ENCODE results near the gene CDH13.

DNA sequence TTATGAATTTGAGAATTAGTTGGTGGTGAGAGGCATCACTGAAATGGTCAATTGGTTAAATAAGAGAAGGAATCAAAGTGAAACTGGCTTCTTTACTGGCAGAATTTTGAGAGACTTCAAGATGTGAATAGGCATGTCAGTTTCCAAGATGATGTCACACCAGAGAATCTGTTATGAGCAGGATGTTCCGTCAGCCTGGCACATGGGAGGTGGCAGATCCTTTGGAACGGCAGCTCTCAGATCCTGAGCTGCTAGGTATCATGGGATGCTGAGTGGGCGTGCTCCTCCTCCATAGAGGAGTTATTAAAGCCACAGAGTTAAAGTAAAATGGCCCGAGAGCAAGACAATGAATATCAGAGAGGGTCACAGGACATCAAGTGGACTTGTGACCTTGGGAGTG, 736.8 kb downstream of the CDH13 start:
- TF ChIP-seq, protein P1, sequence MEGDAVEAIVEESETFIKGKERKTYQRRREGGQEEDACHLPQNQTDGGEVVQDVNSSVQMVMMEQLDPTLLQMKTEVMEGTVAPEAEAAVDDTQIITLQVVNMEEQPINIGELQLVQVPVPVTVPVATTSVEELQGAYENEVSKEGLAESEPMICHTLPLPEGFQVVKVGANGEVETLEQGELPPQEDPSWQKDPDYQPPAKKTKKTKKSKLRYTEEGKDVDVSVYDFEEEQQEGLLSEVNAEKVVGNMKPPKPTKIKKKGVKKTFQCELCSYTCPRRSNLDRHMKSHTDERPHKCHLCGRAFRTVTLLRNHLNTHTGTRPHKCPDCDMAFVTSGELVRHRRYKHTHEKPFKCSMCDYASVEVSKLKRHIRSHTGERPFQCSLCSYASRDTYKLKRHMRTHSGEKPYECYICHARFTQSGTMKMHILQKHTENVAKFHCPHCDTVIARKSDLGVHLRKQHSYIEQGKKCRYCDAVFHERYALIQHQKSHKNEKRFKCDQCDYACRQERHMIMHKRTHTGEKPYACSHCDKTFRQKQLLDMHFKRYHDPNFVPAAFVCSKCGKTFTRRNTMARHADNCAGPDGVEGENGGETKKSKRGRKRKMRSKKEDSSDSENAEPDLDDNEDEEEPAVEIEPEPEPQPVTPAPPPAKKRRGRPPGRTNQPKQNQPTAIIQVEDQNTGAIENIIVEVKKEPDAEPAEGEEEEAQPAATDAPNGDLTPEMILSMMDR (IDR thresholded peaks at IDR 0.05) = no peak
- TF ChIP-seq ZFX (IDR thresholded peaks at IDR 0.05; ENCODE audit: borderline replicate concordance) = no peak
